Endothelial cell of umbilical vein (primary cell): ENCODE data around the gene ABHD14A. TPM values are rescaled to one million over a fixed set of nuclear protein-coding genes. Genes with fewer than 3 reads are reported as not detected.

Source experiments
- BruUV-seq: library from RNA; stranded (reverse); fragments of 400-500 nt; replicated peaks from 2 replicates; lab custom pipeline; 2021; lab: Mats Ljungman, UMichigan
- CTCF ChIA-PET: fragments of 300-600, 350-600 bp; sonication (Branson Sonifier 250); formaldehyde crosslinking; loops from one replicate; lab custom pipeline; 2021; ENCODE audit warnings: antibody characterized with exemption, inconsistent platforms; lab: Charles Lee
- POLR2A ChIA-PET: fragments of 300-600, 350-600 bp; sonication (Branson Sonifier 250); formaldehyde crosslinking; loops from one replicate; lab custom pipeline; 2021; ENCODE audit warnings: antibody characterized with exemption, inconsistent platforms; lab: Charles Lee
- DNase-seq: peaks from one replicate; pipeline ENCODE4 v3.0.0-alpha.2; 2011; ENCODE audit warnings: low read depth, low spot score
- FAIRE-seq: peaks from 2 replicates; lab custom pipeline; 2011; peaks lifted over from hg19 to GRCh38; lab: Jason Lieb, UNC
- H2AFZ ChIP-seq: 2 replicates; pipeline ENCODE4 v1.6.0; 2012; ENCODE audit warnings: low read depth, low read length, control low read depth, inconsistent platforms
- H3K27ac ChIP-seq: 2 replicates; pipeline ENCODE4 v1.5.1; 2011; ENCODE audit warnings: low read depth, mild to moderate bottlenecking, control low read depth, low read length, moderate library complexity; ENCODE audit not compliant: insufficient read depth
- H3K27me3 ChIP-seq, 2 experiments: 2 replicates each; pipeline versions ENCODE4 v1.6.0 to v1.6.1; 2011; ENCODE audit warnings: low read length in 2 of 2, mixed read lengths in 1 of 2; ENCODE audit not compliant: control insufficient read depth in 2 of 2, insufficient read depth in 2 of 2
- H3K36me3 ChIP-seq, 2 experiments: 2 replicates in 1 of 2; 3 replicates in 1 of 2; pipeline ENCODE4 v1.5.1; 2011; ENCODE audit warnings: low read length in 2 of 2, mild to moderate bottlenecking in 1 of 2, moderate library complexity in 1 of 2; ENCODE audit not compliant: control insufficient read depth in 2 of 2, insufficient read depth in 2 of 2; ENCODE audit errors: extremely low read depth in 1 of 2
- H3K4me1 ChIP-seq: 3 replicates; pipeline ENCODE4 v1.5.1; 2011; ENCODE audit warnings: mild to moderate bottlenecking, low read length; ENCODE audit not compliant: control insufficient read depth, insufficient read depth; ENCODE audit errors: extremely low read depth
- H3K4me2 ChIP-seq: 2 replicates; pipeline ENCODE4 v1.6.1; 2011; ENCODE audit warnings: low read length, control low read depth, mixed read lengths; ENCODE audit not compliant: insufficient read depth
- H3K4me3 ChIP-seq, 3 experiments: fragments of 200-600 bp in 1 of 3; sonication (generic), shearing (Covaris generic) in 1 of 3; replicated peaks in 1 of 3; 2 replicates each; pipeline ENCODE4 v1.5.1; 2011 to 2016; ENCODE audit warnings: control low read depth in 3 of 3, low read length in 3 of 3, mild to moderate bottlenecking in 2 of 3, inconsistent platforms in 1 of 3, low read depth in 1 of 3, moderate library complexity in 1 of 3; ENCODE audit not compliant: insufficient read depth in 1 of 3
- H3K79me2 ChIP-seq: 2 replicates; pipeline ENCODE4 v1.6.0; 2012; ENCODE audit warnings: low read length, inconsistent platforms; ENCODE audit not compliant: control insufficient read depth, insufficient read depth
- H3K9ac ChIP-seq: replicated peaks from 2 replicates; pipeline ENCODE3; 2011; ENCODE audit warnings: low read length, control low read depth; ENCODE audit not compliant: insufficient read depth; ENCODE audit errors: extremely low read depth
- H3K9me1 ChIP-seq: replicated peaks from 3 replicates; pipeline ENCODE4 v1.6.0; 2011; ENCODE audit warnings: mild to moderate bottlenecking, low read length; ENCODE audit not compliant: control insufficient read depth, insufficient read depth; ENCODE audit errors: extremely low read depth
- H3K9me3 ChIP-seq: replicated peaks from 2 replicates; pipeline ENCODE4 v1.5.1; 2012; ENCODE audit warnings: low read length, inconsistent platforms; ENCODE audit not compliant: control insufficient read depth, insufficient read depth
- H4K20me1 ChIP-seq: replicated peaks from 2 replicates; pipeline ENCODE3; 2011; ENCODE audit warnings: mild to moderate bottlenecking, low read length; ENCODE audit not compliant: control insufficient read depth, insufficient read depth; ENCODE audit errors: extremely low read depth
- EZH2 ChIP-seq: IDR thresholded peaks from 2 replicates; pipeline ENCODE4 v1.6.1; 2012; ENCODE audit warnings: borderline replicate concordance, low read depth, mild to moderate bottlenecking, moderate library complexity, low read length, inconsistent platforms; ENCODE audit not compliant: severe bottlenecking
- FOS ChIP-seq: IDR thresholded peaks from 2 replicates; pipeline ENCODE4 v1.6.1; 2011; ENCODE audit warnings: mild to moderate bottlenecking, low read length, moderate library complexity, borderline replicate concordance; ENCODE audit not compliant: insufficient read depth
- GATA2 ChIP-seq: IDR thresholded peaks from 2 replicates; pipeline ENCODE4 v1.7.0; 2011; ENCODE audit warnings: low read depth, mild to moderate bottlenecking, moderate library complexity, mixed read lengths, low read length; ENCODE audit not compliant: insufficient read length, insufficient read depth
- JUN ChIP-seq: IDR thresholded peaks from 2 replicates; pipeline ENCODE4 v1.6.1; 2011; ENCODE audit warnings: borderline replicate concordance, low read depth; ENCODE audit not compliant: insufficient read length, insufficient read depth
- MAX ChIP-seq: IDR thresholded peaks from 2 replicates; pipeline ENCODE4 v1.6.1; 2011; ENCODE audit not compliant: insufficient read depth, insufficient read length
- MYC ChIP-seq: IDR thresholded peaks from one replicate; pipeline ENCODE4 v1.6.1; 2011; ENCODE audit warnings: mild to moderate bottlenecking, low read depth, low read length
- POLR2A ChIP-seq: IDR thresholded peaks from 2 replicates; pipeline ENCODE4 v1.6.1; 2012; ENCODE audit warnings: low read depth, mild to moderate bottlenecking, control low read depth, low read length
- POLR2AphosphoS5 ChIP-seq: IDR thresholded peaks from 2 replicates; pipeline ENCODE4 v1.6.1; 2012; ENCODE audit warnings: low read depth, mild to moderate bottlenecking, control low read depth, low read length, moderate library complexity; ENCODE audit not compliant: insufficient read depth
- dilution Hi-C: fragments of 300-500 bp; cut with MboI; formaldehyde crosslinking; loops from one replicate; pipeline ENCODE4 v1.15.0; 2019; ENCODE audit warnings: low sequenced_read_pairs; ENCODE audit not compliant: extremely low pct_ligation_motif_present
- intact Hi-C: fragments of 100-400 bp; cut with micrococcal nuclease; formaldehyde crosslinking; loops from one replicate; pipeline ENCODE4 v1.10.0; 2022
- polyA plus RNA-seq, 4 experiments: library from polyadenylated mRNA; depleted of rRNA in 3 of 4; stranded (reverse) in 3 of 4; unstranded in 1 of 4; fragments of >200 nt; gene quantifications; 2 replicates each; pipeline versions ENCODE4 v1.2.1 to v1.2.3, GENCODE V29; 2011 to 2012; ENCODE audit warnings: missing spikeins in 1 of 4
- total RNA-seq: library from RNA; stranded (reverse); gene quantifications from 2 replicates; pipeline ENCODE4 v1.2.3, GENCODE V29; 2021
- TF ChIP-seq, protein P1 (sequence below), 2 donors: IDR thresholded peaks; 1 replicate in 1 of 2; 2 replicates in 1 of 2; pipeline ENCODE4 v1.5.1; 2011; ENCODE audit warnings: low read length in 2 of 2, mild to moderate bottlenecking in 2 of 2, moderate library complexity in 2 of 2, control low read depth in 1 of 2, inconsistent platforms in 1 of 2, low read depth in 1 of 2; ENCODE audit not compliant: insufficient read depth in 1 of 2; ENCODE audit errors: extremely low read depth in 1 of 2

Gene ABHD14A
- total and polyA plus RNA-seq, 2 donors (not counting 3 experiments of a cell fraction or from before 2014, with no cell fraction given) = 6.6 to 23.7 TPM

DNA sequence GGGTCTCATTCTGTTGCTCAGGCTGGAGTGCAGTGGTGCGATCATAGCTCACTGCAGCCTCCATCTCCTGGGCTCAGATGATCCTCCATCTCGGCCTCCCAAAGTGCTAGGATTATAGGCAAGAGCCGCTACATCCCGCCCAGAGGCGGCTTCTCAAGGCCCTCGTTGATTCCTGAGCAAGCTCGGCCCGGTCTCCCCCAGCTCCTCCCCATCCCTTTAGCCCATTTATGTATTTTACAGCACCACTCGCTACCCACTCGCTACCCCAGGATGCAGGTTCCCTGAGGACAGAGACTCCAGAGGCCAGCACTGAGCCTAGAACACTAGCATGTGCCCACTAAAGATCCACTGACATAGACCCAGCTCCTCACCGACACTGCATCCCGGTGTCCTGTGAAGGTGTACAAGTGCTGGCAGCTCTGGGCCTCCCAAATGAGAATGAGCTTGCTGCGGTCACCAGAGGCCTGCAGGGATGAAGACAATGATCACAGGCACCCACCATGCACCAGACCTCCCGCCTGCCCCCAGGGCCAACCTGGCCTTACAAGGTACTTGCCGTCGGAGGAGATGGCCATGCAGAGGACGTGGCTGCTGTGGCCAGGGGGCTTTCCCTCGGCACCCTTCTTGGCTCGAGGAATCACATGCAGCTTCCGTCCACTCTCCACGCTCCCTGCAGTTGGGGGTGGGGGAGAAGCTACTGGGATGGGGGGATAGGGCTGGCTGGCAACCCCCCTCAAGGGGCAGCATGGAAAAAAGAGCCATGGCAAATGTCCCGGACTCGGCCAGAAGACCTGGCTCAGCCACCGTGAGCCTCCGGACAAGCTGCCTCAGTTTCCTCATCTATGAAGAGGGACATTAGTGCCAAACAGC is 38.7 kb upstream of the ABHD14A start:
- H3K36me3 ChIP-seq = peaks cover 0 to 41% of the 10 kb centered on the region in 2 experiments
- no peak for DNase-seq

More for the DNA sequence above, 38.7 kb upstream of the ABHD14A start:
- no peak for FAIRE-seq
- no peaks in the 10 kb centered on the region for H3K9me1 ChIP-seq
- H3K9me3 ChIP-seq = no peaks in the 10 kb centered on the region
- H3K9ac ChIP-seq = no peak overlapping the region
- dilution Hi-C loops (no loop called here), intact Hi-C loops (no loop called here)
- H3K79me2 ChIP-seq = peaks cover 13% of the 10 kb centered on the region
- no TSS peak for BruUV-seq
- H3K27ac ChIP-seq = no peak overlapping the region
- H3K4me2 ChIP-seq = no peak overlapping the region
- POLR2A ChIA-PET = no interaction called here
- H3K4me3 ChIP-seq = no peak overlapping the region
- CTCF ChIA-PET = no interaction called here
- H3K27me3 ChIP-seq = no peaks in the 10 kb centered on the region
- TF ChIP-seq FOS (no peak), GATA2 (no peak), MAX (no peak), MYC (no peak), POLR2AphosphoS5 (no peak), EZH2 (no peak), POLR2A (no peak), JUN (no peak)
- TF ChIP-seq, protein P1, sequence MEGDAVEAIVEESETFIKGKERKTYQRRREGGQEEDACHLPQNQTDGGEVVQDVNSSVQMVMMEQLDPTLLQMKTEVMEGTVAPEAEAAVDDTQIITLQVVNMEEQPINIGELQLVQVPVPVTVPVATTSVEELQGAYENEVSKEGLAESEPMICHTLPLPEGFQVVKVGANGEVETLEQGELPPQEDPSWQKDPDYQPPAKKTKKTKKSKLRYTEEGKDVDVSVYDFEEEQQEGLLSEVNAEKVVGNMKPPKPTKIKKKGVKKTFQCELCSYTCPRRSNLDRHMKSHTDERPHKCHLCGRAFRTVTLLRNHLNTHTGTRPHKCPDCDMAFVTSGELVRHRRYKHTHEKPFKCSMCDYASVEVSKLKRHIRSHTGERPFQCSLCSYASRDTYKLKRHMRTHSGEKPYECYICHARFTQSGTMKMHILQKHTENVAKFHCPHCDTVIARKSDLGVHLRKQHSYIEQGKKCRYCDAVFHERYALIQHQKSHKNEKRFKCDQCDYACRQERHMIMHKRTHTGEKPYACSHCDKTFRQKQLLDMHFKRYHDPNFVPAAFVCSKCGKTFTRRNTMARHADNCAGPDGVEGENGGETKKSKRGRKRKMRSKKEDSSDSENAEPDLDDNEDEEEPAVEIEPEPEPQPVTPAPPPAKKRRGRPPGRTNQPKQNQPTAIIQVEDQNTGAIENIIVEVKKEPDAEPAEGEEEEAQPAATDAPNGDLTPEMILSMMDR (IDR thresholded peaks at IDR 0.05; ENCODE audit: extremely low read depth in 1 of 2, insufficient read depth in 1 of 2, low read depth in 1 of 2, low read length in 2 of 2) = no peak
- H3K4me1 ChIP-seq = peaks cover 8% of the 10 kb centered on the region
- H4K20me1 ChIP-seq = no peaks in the 10 kb centered on the region
- H2AFZ ChIP-seq = no peak overlapping the region
